ENCODE data around the gene CEACAM20.
"Not testable (repeated sequence)": the region's sequence is repeated elsewhere in the genome, so short reads cannot be mapped to it uniquely, and the experiment has no call there.

CEACAM20 gene

DNA sequence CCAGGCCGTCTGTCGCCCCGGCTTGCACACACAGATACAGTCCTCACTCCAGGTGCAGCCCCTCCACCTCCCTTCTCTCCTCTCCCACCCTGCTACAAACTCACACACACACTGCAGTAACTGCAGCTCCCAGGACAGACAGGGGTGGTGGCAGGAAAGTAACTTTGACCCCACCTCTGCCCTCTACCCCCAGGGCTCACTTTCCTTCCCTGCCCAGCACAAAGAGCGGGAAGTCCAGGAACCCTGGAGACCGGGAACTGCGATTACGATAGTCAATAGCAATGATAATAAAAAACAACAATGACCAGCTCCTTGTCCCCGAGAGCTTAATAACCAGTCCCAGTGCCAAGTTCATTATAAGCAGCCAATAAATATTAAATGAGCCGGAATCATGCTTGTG lies at the start of gene CEACAM20:
CEACAM20 (minus strand) TSS at position 140 of the 400 bp plus-strand sequence. CDS start 166 bp downstream, outside the sequence.
- DNase-seq = no peak

- no peak for DNase-seq
Observed at GRCh38 chr19:44577566-44577874, 48.0 kb upstream of the CEACAM20 start.

- DNase-seq = peak in 1 of 2 experiments; percentile 4
Observed at GRCh38 chr19:44576843-44577565, 47.5 kb upstream of the CEACAM20 start.

DNA sequence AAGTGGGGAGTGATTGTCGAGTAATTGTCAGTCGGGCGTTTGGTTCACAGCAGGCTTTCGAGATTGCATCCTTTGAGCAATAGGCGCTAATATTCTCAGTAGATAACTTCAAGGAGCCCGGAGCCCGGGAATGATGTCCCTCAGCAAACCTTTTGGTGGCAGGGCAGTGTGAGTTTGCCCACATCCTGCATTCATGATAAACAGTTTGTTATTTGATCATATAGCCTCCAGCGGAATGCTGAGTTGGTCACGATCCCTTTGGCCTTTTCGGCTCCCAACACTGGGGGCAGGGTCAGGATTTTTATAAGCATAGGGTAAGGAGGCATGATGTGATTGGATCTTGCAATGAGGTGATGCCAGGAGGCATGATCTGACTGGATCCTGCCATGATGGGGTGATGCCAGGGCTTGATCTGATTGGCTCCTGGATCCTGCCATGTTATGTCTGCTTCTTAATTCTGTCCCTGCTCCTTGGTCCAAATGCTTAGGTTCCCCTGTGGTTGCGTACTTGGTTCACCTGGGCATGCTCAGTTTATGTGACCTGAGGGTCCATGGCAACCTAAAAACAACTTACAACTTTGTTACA lies 45.7 kb upstream of the CEACAM20 start:
- no peak for DNase-seq

DNA sequence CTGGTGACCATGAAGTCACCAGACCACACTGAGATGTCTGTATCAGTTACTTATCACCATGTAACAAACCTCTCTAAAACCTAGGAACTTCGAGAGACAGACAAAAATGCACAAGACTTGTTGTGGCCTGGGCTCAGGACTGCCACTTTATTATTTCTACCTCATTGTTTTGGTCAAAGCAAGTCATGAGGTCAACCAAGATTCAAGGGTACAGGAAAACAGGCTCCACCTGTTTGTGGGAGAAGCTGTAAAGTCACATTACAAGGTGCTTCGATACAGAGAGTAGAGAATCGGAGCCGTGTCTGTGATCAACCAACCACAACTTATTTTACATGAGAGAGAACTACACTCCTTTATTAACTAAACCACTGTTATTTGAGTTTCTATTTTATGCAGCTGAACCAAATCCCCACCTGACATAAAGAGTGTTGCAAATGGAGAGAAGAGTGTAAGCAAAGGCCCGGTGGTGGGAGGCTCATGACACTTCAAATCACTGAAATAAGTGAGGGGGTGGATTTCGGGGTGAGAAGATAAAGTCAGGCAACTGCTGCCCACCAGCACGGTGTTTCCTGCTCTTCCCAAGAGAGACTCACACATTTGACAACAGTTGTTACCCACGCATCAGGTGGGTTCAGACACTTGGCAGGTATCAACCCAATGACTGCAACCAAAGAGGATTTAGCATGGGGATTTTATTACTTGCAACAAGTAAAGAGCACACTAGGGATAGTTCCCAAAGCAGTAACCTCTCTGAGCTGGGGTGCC lies 44.9 kb upstream of the CEACAM20 start:
- DNase-seq = no peak

- no peak for DNase-seq
Observed at GRCh38 chr19:44573627-44574026, 44.2 kb upstream of the CEACAM20 start.

DNA sequence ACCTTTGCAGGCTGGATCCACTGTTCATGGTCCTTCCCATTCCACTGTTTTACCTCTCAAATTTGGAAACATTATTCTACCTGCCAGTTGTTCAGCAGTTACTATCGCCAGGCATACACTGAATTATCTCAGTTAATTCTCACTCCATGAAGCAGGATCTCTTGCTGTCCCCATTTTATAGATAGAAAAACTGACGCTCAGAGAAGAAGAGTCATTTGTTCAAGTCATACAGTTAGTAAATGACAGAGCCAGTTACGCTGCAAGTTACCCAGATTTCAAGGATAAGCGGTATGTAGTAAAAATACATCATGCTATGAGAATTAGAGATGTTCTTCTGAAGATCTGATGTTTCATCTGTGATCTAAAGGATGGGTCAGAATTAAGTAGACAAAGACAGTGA lies 43.7 kb upstream of the CEACAM20 start:
- DNase-seq = no peak

- no peak for DNase-seq
Observed at GRCh38 chr19:44572581-44572900, 43.1 kb upstream of the CEACAM20 start.

- DNase-seq = no peak
Observed at GRCh38 chr19:44571830-44572580, 42.5 kb upstream of the CEACAM20 start.

GRCh38 chr19:44570984-44571684 lies 41.7 kb upstream of the CEACAM20 start:
- peak in 1 of 2 experiments; percentile 71 for DNase-seq

DNA sequence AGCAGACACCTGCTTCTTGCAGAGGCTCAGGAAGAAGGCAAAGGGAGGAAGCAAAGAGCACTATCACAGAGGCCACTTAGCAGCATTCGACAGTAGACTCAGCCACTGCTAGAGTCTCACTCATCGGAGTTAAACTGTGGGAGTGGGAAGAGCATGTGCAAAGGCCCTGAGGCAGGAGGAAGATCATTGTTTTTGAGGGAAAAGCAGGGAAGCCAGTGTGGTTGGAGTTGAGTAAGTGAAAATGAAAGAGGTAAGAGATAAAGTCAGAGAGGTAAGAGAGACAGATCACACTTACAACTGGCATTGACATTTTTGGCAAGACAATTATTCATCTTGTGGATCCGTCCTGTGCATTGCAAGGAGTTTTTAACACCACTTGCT lies 41.1 kb upstream of the CEACAM20 start:
- DNase-seq = no peak

- DNase-seq = no peak
Observed at GRCh38 chr19:44567745-44568144, 38.3 kb upstream of the CEACAM20 start.

- no peak for DNase-seq
Observed at GRCh38 chr19:44566984-44567383, 37.5 kb upstream of the CEACAM20 start.

GRCh38 chr19:44563086-44563655 lies 33.7 kb upstream of the CEACAM20 start:
- DNase-seq = not testable (repeated sequence)

GRCh38 chr19:44557933-44558332 lies 28.5 kb upstream of the CEACAM20 start:
- no peak for DNase-seq

DNA sequence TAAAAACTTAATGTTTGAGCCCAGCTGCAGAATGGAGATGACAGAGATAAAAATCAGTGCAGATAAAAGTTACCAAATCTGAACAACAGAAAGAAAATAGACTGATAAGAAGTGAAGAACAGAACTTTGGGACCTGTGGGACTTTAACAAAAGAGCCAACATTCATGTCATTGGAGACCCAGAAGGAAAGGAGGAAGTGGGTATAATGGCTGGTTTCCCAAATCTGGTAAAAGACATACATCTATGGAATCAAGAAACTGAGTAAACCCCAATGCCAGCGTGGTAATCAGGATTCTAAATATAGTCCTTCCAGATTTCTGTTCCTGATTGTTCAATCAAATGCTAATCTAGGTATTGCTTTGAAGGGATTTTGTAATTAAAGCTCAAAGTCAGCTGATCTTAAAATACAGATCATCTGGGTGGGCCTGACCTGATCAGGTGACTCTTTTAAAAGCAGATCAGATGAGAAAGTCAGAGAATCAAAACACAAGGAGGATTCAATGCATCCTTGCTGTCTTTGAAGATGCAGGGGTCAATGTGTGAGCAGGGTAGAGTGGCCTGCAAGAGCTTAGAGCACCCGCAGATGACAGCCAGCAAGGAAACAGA lies 25.3 kb upstream of the CEACAM20 start:
- no peak for DNase-seq

- no peak for DNase-seq
Observed at GRCh38 chr19:44553478-44554171, 24.1 kb upstream of the CEACAM20 start.

DNA sequence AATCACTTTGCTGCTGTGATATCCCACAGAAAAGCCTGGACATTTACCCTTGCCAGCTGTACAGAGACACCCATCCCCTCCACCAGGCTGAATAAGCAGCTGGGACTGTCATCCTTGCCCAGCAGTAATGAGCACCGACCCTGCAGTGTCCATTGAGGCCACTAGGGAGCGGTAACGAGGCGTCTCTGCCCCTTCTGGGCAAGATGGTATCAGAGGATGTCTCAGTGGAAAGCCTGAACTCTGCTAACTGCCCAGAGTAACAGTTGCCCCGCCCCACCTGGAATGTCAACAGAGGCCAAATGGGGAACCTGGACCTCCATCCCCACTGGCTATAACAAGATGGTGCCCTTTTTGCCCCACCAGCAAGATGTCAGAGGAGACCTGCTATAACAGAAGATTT lies 22.8 kb upstream of the CEACAM20 start:
- DNase-seq = peak in 1 of 2 experiments; percentile 1

GRCh38 chr19:44551850-44552249 lies 22.4 kb upstream of the CEACAM20 start:
- DNase-seq = no peak

GRCh38 chr19:44550976-44551375 lies 21.5 kb upstream of the CEACAM20 start:
- DNase-seq = not testable (repeated sequence)

- no peak for DNase-seq
Observed at GRCh38 chr19:44549507-44549906, 20.0 kb upstream of the CEACAM20 start.
